Activated B cell treated with CpG ODN at 0.5 μM for 24 hours (primary cell): Measurements from ENCODE around the gene HUS1. TPM values are rescaled to one million over a fixed set of nuclear protein-coding genes. Genes with fewer than 3 reads are reported as not detected.
A peak's percentile ranks its signal among the peaks of the same experiment; 100 is the strongest.

ENCODE experiments used
- ATAC-seq: fragments of 200-7000 bp; cut with Tn5 transposase; one replicate; pipeline ENCODE4 v1.10.0; 2021; ENCODE audit warnings: low read depth, mild to moderate bottlenecking, moderate library complexity
- CTCF ChIA-PET: fragments of 350-600 bp; sonication (Branson Sonifier 250); formaldehyde crosslinking; loops from one replicate; lab custom pipeline; 2021; ENCODE audit warnings: antibody characterized with exemption; lab: Charles Lee
- POLR2A ChIA-PET: fragments of 350-600 bp; sonication (Branson Sonifier 250); formaldehyde crosslinking; loops from one replicate; lab custom pipeline; 2021; ENCODE audit warnings: antibody characterized with exemption; lab: Charles Lee
- DNase-seq: peaks from one replicate; pipeline ENCODE4 v3.0.0; 2022
- H3K27ac Mint-ChIP-seq: one replicate; pipeline ENCODE4 v1.8.0; 2020; ENCODE audit warnings: mixed read lengths
- H3K27me3 Mint-ChIP-seq: one replicate; pipeline ENCODE4 v1.8.0; 2021; ENCODE audit warnings: mixed read lengths
- H3K36me3 Mint-ChIP-seq: one replicate; pipeline ENCODE4 v1.8.0; 2021; ENCODE audit warnings: low read depth, mixed read lengths
- H3K4me1 Mint-ChIP-seq: one replicate; pipeline ENCODE4 v1.8.0; 2021; ENCODE audit warnings: mixed read lengths
- H3K4me3 Mint-ChIP-seq: one replicate; pipeline ENCODE4 v1.8.0; 2020; ENCODE audit warnings: mild to moderate bottlenecking, mixed read lengths
- H3K9me3 Mint-ChIP-seq: one replicate; pipeline ENCODE4 v1.8.0; 2020; ENCODE audit warnings: mixed read lengths
- intact Hi-C: fragments of 100-400 bp; cut with micrococcal nuclease; formaldehyde crosslinking; loops from one replicate; pipeline ENCODE4 v1.15.1; 2024
- total RNA-seq: library from RNA; stranded (reverse); gene quantifications from 2 replicates; pipeline ENCODE4 v1.2.3, GENCODE V29; 2022
- TF ChIP-seq, protein P1 (sequence below): fragments of 200-600 bp; IDR thresholded peaks from one replicate; pipeline ENCODE4 v1.8.0; 2022; ENCODE audit warnings: antibody characterized with exemption, mild to moderate bottlenecking

HUS1 gene
- total RNA-seq: 37.3 and 42.5 TPM in 2 replicates

DNA sequence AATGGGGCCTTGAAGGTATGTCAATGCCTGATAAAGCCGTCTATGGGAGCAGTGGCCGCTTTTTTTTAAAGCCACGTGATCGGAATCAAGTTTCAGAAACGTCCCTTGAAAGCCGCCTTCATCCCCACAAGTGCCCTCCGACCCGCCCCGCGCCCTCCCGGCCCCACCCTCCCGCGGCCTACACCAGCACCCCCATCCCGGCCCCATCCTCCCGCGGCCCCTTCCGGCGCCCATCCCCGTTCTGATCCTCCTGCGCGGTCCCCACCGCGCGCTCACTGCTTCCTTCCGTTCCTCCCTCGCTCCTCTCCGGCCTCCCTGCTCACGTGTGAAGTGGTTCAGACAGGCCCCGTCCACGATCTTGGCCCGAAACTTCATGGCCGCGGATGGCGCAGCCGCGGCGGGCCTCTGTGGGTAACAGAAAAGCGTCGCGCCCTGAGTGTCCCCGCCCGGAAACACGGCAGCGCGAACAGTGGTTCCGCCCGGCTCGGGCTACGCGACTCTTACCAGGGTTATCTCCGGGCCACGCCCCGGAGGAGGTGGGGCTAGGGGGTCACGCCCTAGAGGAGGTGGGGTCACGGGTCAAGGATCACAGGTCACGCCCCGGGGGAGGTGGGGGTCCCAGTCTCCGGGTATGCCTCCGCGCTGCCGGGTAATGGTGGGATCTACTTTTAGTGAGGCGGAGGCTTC lies at the start of gene HUS1:
HUS1 (minus strand) TSS at position 471 of the 687 bp plus-strand sequence; CDS start at position 375, 96 bp downstream.
- Mint-ChIP-seq H3K4me3 (peak within 1 kb of the TSS; percentile 99), H3K9me3 (no peaks in the 10 kb centered on the region), H3K27ac (peak within 1 kb of the TSS; percentile 99), H3K36me3 (peaks cover 44% of the 10 kb centered on the region), H3K4me1 (peaks cover 28% of the 10 kb centered on the region), H3K27me3 (no peaks in the 10 kb centered on the region)
- intact Hi-C loops: loop anchor here (1.0 to 5.0 kb wide), 4 partner anchors 12 to 106 kb away; partner anchors contain the start of gene C7orf57
- ChIA-PET POLR2A (interaction anchor here (1.1 kb wide), 1 partner anchor 106 kb away, joined by 3 read pairs; no protein-coding TSS in a partner anchor), CTCF (no interaction called here)
- ATAC-seq: peak; percentile 97
- peak; percentile 84 for DNase-seq
- TF ChIP-seq, protein P1, sequence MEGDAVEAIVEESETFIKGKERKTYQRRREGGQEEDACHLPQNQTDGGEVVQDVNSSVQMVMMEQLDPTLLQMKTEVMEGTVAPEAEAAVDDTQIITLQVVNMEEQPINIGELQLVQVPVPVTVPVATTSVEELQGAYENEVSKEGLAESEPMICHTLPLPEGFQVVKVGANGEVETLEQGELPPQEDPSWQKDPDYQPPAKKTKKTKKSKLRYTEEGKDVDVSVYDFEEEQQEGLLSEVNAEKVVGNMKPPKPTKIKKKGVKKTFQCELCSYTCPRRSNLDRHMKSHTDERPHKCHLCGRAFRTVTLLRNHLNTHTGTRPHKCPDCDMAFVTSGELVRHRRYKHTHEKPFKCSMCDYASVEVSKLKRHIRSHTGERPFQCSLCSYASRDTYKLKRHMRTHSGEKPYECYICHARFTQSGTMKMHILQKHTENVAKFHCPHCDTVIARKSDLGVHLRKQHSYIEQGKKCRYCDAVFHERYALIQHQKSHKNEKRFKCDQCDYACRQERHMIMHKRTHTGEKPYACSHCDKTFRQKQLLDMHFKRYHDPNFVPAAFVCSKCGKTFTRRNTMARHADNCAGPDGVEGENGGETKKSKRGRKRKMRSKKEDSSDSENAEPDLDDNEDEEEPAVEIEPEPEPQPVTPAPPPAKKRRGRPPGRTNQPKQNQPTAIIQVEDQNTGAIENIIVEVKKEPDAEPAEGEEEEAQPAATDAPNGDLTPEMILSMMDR: no peak

DNA sequence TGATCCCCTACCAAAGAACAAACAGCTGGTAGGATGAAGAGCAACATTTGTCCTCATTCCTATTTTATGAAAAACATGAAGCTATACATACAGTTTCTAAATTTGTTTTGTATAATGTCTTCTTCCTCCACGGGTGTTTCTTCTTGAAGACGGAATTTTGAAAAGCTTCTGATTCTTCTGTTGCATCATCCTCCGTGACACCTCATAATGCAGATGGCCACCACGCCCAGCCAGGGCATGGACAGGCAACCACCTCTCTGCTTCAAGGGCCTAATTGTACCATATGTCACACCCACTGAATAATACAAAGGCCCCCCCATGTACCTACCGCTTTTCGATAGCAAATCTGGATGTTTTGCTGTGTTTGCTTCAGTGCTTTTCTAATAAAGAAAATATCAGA lies 49.5 kb upstream of the HUS1 start, which contains the start of gene SUN3:
SUN3 (minus strand) TSS at position 170 of the 400 bp plus-strand sequence; CDS start at position 1, 169 bp downstream.
- intact Hi-C loops: no loop called here
- ATAC-seq (no peak), DNase-seq (no peak)
- no peaks in the 10 kb centered on the region for H3K4me1 Mint-ChIP-seq
- H3K9me3 Mint-ChIP-seq: peaks cover 6% of the 10 kb centered on the region
- H3K27me3 Mint-ChIP-seq: peaks cover 39% of the 10 kb centered on the region
- H3K36me3 Mint-ChIP-seq: no peaks in the 10 kb centered on the region
- TF ChIP-seq, protein P1: no peak
- no peak within 1 kb of the TSS for H3K4me3 Mint-ChIP-seq
- no peak within 1 kb of the TSS for H3K27ac Mint-ChIP-seq
- CTCF ChIA-PET: no interaction called here
- POLR2A ChIA-PET: no interaction called here

DNA sequence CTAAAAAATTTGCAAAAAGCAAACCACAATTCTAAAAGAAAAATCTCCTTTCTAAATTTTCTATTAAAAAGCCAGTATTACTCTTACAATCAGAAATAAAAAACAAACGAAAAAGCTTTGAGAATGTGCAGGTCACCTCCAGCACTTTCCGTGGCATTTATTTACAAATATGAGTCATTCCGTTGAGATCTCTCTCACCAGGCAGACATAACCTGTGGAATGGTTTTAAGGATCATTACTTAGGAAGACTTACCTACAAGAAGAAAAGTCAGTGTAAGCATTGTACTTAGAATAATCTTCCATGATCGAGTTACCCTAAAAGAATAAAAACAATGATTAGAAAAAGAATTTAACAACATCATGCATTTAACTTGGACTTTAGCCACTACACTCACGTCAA lies 46.2 kb upstream of the HUS1 start:
- ChIA-PET CTCF (no interaction called here), POLR2A (no interaction called here)
- Mint-ChIP-seq H3K9me3 (peaks cover 21% of the 10 kb centered on the region), H3K27ac (no peak overlapping the region), H3K36me3 (no peaks in the 10 kb centered on the region), H3K4me3 (no peak overlapping the region), H3K4me1 (no peaks in the 10 kb centered on the region), H3K27me3 (peaks cover 32% of the 10 kb centered on the region)
- DNase-seq (no peak), ATAC-seq (no peak)
- intact Hi-C loops: no loop called here
- TF ChIP-seq, protein P1: no peak

DNA sequence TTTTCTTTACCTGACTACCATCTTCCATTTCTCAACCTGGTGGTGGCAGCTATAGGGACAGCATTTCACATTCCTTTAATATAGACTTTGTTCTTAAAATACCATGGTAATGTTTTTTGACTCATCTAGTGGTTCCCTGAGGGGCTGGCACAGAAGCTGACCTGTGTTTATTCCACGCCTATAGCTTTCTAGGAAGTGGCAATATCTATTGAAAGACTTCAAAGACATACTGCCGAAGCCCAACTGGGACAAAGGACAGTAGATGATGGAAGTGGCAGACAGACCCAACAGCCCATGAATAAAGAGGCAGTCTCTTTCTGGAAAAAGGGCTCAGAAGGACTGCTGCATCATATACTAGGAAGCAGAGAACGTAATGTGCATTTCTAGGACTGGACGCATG lies 38.3 kb upstream of the HUS1 start:
- H3K4me3 Mint-ChIP-seq: no peak overlapping the region
- intact Hi-C loops: no loop called here
- peaks cover 17% of the 10 kb centered on the region for H3K9me3 Mint-ChIP-seq
- TF ChIP-seq, protein P1: no peak
- peaks cover 37% of the 10 kb centered on the region for H3K27me3 Mint-ChIP-seq
- no peaks in the 10 kb centered on the region for H3K4me1 Mint-ChIP-seq
- POLR2A ChIA-PET: no interaction called here
- CTCF ChIA-PET: no interaction called here
- H3K36me3 Mint-ChIP-seq: no peaks in the 10 kb centered on the region
- no peak overlapping the region for H3K27ac Mint-ChIP-seq
- no peak for DNase-seq
- no peak for ATAC-seq

DNA sequence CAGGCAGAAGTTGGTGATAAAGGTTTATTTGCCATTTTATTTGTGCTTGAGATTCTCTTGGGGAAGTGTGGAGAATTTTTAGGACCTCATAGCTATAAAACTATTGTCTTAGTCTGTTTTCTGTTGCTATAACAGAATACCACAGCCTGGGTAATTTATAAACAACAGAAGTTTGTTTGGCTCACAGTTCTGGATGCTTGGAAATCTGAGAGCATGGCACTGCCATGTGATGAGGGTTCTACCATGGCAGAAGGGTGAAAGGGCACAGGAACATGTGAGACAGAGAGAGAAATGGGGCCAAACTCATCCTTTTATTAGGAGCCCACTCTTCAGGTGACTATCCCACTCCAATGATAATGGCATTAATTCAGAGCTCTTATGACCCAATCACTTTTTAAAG lies 37.2 kb upstream of the HUS1 start:
- Mint-ChIP-seq H3K4me3 (no peak overlapping the region), H3K4me1 (peaks cover 3% of the 10 kb centered on the region), H3K27ac (no peak overlapping the region), H3K27me3 (peaks cover 37% of the 10 kb centered on the region), H3K36me3 (no peaks in the 10 kb centered on the region), H3K9me3 (peaks cover 16% of the 10 kb centered on the region)
- DNase-seq: no peak
- no peak for ATAC-seq
- TF ChIP-seq, protein P1: no peak
- ChIA-PET POLR2A (no interaction called here), CTCF (no interaction called here)
- intact Hi-C loops: no loop called here
